ENCODE measurements around the gene SEC61A1.
A peak's percentile ranks its signal among the peaks of the same experiment; 100 is the strongest.

The SEC61A1 gene

GRCh38 chr3:128060473-128061381, 8.5 kb downstream of the SEC61A1 start:
- DNase-seq, result no peak

DNA sequence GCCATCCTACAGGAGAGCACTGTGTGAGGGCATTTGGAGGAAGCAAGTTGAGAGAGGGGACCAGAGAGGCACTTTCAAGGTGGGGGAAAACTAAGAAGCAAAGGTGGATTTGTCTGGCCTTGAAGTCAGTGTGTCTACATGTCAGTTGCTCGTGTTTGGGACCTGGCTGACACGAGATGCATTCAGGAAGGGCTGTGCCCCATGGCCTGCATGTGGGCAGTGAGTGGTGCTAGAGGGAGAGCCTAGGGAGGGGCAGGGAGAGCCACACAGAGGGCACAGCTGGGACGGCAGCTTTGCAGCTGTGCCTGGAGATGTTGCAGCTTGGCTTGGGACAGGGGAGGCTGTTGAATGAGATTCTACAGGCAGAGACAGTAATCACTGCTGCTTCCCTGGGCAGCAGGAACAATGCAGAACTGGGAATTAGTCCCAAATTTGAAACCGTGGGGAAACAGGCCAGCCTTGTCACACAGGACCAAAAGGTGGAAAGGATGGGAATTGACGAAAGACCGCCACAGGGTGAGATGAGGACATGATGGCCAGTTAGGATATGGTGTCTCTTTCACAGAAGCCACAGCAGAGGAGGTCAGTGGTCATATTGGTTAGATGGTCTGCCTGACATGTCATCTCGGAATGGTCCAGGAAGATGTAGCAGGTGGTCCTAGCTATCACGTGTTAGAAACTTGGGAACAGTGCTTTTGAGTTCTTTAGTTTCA, 10.0 kb downstream of the SEC61A1 start:
- DNase-seq, result no peak

DNA sequence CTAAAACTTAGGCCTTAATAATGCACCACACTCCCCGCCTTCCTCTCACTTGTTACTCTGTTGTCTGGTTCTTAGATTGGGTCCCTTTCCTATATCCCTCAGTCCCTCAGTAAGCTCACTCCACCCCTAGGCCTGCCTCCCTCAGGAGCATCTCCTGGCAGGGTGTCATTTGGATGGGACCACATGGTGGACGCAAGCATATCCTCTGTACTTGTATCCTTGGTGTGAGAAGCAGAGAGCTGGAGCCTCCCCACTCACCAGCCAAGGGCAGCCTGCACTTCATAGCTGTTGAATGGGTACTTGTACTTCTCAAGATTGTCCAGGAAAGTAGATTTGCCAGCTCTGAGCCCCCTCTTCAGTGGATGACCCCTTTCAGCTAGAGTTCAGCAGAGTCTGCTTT, 11.6 kb downstream of the SEC61A1 start:
- no peak for DNase-seq

GRCh38 chr3:128064962-128065361, 12.7 kb downstream of the SEC61A1 start:
- DNase-seq, result no peak

DNA sequence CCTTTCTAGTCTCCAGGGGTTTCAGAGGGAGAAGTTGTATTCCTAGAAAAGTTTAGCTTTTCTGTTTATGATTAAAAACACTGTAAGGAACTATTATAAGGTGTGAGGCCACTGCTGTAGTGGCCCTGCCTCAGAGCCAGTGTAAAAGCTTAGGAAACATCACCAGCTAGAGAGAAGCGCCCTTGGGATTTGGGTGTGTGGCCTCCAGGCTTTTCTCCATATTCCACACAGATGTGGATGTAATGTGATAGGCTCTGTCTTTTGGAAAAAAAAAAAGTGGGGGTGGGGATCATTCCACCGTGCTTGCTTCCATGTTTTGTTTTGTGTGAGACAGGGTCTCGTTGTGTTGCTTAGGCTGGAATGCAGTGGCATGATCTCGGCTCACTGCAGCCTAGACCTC, 13.9 kb downstream of the SEC61A1 start:
- DNase-seq, result no peak

DNA sequence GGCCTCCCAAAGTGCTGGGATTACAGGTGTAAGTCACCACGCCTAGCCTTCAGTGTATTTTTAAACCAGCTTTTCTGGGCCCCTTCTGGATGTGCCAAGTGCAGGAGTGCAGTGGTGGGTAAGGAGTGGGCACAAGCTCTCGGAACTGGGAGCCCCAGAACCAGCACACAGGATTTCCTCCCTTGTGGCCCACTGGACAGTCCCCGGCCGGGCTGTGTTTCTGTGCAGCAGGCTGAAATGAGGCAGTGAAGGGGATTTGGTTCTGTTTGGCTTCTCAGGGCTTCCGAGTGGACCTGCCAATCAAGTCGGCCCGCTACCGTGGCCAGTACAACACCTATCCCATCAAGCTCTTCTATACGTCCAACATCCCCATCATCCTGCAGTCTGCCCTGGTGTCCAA, 14.4 kb downstream of the SEC61A1 start:
- DNase-seq, result no peak

- no peak for DNase-seq
Measured at GRCh38 chr3:128067489-128067888, 15.3 kb downstream of the SEC61A1 start.

DNA sequence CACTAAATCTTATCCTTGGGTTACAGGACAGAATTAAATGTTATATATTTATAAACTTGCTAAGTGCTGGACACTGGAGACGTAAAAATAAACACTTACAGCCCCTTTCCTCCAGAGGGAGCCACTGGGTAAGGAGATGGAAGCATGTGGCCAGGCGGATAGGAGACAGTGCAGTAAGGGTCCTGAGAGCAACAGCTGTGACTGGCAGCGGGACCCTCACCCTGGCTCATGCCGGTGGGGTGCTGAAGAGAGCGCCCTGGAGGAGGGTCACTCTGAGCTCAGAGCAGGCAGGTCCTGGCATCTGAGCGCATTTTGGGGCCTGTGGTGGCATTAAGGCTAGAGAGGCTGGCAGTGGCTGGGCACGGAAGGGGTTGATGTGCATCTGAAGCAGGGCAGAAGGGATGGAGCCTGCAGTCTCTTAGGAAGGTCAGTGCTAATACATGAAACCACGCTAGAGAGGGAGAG, 16.0 kb downstream of the SEC61A1 start:
- DNase-seq, result no peak

GRCh38 chr3:128069271-128069670, 17.0 kb downstream of the SEC61A1 start:
- DNase-seq, result no peak

- no peak for DNase-seq
Measured at GRCh38 chr3:128070898-128071591, 18.8 kb downstream of the SEC61A1 start.

DNA sequence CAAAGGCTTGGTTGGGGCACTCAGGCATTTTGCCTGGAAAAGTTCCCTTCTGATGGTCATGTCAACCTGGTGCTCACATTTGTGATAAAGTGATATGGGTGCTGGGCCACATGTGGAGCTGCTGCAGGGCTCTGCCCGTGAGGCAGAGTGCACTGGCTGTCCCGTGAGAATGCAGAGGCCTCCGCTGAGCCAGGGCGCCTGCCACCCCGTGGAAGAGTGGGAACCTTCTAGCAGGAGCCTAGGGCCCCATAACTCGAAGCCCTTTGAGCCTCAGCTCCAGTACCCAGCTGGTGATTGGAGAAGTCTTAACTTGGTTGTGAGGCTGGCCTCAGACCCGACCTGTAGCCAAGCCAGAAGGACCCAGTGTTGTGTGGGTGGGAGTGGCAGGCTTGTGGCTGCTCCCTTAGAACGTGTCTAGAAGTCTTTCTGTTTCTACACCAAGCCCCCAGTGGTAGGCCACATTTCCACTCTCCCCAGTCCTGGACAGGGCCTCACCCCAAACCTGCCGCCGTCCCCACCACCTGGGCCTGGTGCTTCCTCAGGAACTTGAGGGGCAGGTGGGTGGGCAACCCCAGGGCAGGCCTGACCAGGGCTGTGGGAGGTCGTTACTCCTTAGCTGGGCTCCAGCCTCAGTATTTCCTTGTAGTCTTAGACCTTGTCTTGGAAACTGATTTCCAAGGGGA, 19.7 kb downstream of the SEC61A1 start:
- no peak for DNase-seq

GRCh38 chr3:128072454-128073184, 20.4 kb downstream of the SEC61A1 start:
- no peak for DNase-seq

DNA sequence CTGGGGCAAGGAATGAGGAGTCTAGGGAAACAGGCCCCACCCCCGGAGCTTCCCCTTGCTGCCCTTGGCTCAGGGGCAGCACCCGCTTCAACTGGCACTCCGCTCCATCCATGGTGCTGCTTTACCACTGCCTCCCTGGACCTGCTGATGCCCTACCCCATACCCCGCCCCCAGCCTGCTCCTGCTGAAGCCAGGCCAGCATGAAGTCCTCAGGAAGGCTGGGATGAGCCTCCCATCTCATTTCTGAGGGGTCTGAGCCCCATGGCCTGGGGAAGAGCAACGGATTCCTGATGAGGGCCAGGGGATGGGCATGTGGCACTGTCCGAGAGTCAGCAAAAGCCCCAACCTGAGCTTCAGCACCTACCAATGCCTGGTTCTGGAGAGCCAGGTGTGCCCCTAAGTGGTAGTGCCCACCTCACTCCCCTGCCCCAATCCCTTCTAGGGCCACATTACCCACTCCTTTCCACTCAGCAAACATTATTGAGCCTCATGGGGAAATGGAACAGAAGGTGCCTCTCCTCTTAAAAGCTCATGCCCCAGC, 21.0 kb downstream of the SEC61A1 start:
- peak; percentile 38 for DNase-seq

DNA sequence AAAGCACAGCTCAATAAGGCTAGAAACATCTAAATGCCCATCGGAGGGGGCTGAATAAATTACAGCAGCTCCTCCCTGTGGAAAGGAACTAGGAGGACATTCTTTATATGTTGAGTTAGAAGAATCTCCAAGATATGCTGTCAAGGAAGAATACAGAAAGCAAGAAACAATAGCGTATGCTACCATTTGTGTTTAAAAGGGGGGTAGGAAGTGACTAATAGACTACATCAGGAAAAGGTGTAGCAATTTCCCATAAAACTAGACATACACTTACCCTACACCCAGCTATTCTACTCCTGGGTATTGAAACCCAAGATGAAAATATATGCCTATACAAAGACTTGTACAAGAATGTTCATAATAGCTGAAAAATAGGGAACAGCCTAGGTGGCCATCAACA, 21.6 kb downstream of the SEC61A1 start:
- peak; percentile 17 for DNase-seq

- DNase-seq, result peak; percentile 35
Measured at GRCh38 chr3:128074851-128075521, 22.7 kb downstream of the SEC61A1 start.

DNA sequence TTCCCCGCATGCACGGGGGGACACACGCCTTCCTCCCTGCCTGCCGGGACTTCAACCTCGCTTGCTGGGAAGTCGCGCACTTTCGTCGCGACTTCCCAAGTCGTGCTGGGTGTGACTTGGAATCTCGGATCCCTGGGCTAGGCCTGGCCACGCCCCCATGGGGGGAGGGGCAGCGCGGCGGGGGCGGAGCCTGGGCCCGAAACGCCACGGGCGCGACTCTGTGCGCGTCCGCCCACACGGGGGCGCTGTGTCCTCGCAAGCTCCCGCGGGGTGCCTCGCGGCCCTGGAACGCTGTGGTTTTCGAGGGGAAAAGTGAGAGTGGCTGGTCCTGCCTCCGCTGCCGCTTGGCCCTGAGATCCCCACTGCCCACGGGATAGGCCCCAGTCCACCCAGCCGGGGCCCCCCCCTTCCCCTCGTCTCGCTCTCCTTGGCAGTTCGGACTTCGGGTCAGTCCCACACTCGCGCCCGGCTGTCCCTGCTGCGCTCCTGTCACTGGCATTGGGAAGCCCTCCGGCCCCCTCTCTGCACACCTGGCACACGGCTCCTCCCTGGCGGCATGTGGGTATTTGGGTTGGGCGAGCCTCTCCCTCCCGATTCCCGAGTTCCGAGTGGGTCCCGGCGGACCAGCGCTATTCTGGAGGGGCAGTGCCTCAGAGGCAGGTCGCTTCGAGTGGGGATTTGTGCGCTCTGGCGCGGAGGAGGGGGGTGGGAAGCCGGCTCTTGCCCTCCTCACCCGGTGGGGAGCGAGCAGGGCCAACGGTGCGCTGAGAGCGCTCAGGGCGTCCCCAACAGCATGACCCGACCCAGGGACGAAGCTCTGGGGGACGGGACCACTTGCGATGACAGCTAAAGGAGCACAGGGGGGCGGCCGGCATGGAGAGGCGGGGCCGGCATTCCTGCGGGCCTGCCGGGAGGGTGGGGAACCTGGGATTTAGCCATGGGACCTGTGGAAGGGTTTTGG, 23.6 kb downstream of the SEC61A1 start:
- peak; percentile 95 for DNase-seq

GRCh38 chr3:128076483-128077201, 24.4 kb downstream of the SEC61A1 start:
- DNase-seq, result no peak

GRCh38 chr3:128077202-128077624, 25.0 kb downstream of the SEC61A1 start:
- DNase-seq, result no peak

- DNase-seq, result no peak
Measured at GRCh38 chr3:128077665-128078064, 25.4 kb downstream of the SEC61A1 start.

All from right forelimb (tissue), 1 donor.